GM21723 (cell line): ENCODE measurements around the gene MFSD12.

Experiments
- ATAC-seq: cut with Tn5 transposase; IDR thresholded peaks from one replicate; pipeline ENCODE4 v1.9.1; 2021; ENCODE audit warnings: mild to moderate bottlenecking, moderate library complexity; ENCODE audit not compliant: unreplicated experiment

MFSD12 gene

GRCh38 chr19:3563709-3564524 lies 6.5 kb upstream of the MFSD12 start:
- ATAC-seq: no peak

- ATAC-seq: peak; percentile 24
Observed at GRCh38 chr19:3556978-3557460, 367 bp downstream of the MFSD12 start.

GRCh38 chr19:3556423-3556977 lies 886 bp downstream of the MFSD12 start:
- no peak for ATAC-seq

DNA sequence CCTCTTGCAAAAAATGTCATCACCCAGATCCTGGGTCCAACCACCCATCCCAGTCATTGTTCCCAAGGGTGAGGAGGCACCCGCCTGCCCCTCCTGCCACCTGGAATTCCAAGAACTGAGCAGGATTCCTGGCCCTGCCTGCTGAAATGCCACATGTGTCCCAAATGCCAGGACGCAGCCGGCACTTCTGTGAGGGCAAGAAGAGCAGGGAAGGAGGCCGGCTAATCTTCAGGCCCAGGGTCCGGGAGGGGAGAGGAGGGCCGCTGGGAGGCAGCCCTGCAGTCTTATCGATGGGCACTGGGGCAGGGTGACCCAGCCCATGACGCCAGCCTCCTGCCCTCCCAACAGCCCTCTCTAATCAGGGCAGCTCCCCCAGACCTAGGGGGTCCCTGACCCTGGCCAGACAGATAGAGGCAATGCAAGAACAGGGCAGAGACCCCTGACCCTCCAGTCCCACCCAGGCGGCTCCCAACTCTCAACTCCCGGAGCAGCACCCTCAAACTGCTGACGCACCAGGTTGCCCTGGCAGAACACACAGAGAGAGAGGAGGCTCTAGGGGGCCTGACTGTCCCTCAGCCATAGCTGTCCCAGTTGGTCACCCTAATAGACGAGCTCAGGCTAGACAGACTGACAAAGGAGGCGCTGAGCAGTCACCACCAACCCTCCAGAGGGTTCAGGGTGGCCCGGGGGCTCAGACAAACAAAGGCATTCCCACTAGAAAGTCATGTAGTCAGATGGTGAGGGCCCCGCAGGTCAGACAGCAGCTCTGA lies 1.5 kb downstream of the MFSD12 start:
- no peak for ATAC-seq

- ATAC-seq: no peak
Observed at GRCh38 chr19:3554254-3555083, 2.9 kb downstream of the MFSD12 start.

DNA sequence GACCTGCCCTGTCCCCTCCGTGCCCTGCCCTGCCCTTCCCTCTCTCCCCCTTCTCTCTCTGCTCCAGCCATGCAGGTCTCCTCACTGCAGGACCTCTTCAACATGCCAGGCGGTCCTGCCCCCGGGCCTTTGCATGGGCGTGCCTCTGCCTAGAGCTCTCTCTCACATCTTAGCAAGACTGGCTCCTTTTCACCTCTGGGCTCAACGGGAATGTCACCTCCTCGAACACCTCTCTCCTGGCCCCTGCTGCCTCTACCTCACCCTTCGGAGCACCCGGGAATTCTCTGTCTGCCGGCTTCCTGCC lies 5.6 kb downstream of the MFSD12 start:
- ATAC-seq: no peak

GRCh38 chr19:3550947-3551791 lies 6.2 kb downstream of the MFSD12 start:
- no peak for ATAC-seq

DNA sequence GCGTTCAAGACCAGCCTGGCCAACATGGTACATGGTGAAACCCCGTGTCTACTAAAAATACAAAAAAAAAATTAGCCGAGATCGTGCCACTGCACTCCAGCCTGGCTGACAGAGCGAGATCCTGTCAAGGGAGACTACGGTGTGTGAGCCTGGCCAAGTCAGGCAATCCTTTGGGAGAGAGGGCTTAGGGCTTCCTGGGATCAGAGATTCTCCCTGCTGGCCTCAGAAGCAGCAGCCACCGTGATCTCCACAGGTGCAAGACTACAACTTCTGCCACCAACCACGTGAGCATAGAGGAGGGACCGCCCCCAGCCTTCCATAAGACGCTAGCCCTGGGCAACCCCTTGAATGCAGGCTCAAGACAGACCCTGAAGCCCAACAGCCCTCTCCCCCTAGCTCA lies 7.6 kb downstream of the MFSD12 start:
- ATAC-seq: no peak

- ATAC-seq: no peak
Observed at GRCh38 chr19:3548606-3549005, 8.8 kb downstream of the MFSD12 start.

DNA sequence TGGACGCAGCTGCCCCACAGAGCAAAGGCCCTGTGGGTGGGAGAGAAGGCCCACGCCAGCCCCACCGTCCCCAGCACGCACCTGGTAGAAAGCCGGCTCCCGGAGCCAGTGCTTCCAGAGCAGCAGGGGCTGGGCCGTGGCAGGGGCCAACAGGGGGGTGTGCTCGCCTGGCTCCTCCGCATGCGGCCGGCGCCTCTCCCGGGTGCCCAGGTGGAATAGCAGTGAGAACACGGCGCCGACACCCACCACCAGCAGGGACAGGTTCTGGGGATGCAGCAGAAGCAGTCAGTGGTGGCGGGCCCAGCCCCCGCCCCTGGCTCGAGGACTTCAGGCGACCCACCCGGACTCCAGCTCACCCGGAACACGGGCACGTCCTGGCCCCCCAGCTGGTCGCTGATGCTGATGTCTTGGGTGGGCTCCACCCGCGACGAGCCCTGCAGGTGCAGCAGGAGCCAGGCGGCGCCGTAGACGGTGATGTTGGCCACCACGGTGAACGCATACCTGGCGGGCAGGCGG lies 9.6 kb downstream of the MFSD12 start:
- no peak for ATAC-seq

DNA sequence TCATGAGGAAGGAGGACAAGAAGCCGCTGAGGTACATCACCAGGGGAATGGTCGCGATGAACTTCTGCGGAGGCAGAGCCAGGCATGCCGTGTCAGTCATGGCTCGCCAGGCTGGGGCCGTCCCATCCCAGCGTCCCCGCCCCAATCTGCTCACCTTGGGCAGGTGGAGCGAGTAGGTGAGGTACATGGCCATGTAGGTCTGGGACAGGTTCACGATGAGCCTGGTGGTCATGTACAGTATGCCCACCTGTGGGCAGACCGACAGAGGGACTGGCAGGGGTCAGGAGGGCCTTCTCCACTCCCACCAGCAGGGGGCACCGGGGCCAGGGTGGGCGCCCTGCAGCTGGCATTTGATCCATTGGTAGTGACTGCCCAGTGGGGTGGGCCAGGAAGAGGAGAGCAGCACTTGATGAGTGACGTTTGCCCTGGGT lies 10.1 kb downstream of the MFSD12 start:
- no peak for ATAC-seq

GRCh38 chr19:3546119-3546518 lies 11.3 kb downstream of the MFSD12 start:
- no peak for ATAC-seq

GRCh38 chr19:3545669-3546034 lies 11.7 kb downstream of the MFSD12 start:
- ATAC-seq: no peak

DNA sequence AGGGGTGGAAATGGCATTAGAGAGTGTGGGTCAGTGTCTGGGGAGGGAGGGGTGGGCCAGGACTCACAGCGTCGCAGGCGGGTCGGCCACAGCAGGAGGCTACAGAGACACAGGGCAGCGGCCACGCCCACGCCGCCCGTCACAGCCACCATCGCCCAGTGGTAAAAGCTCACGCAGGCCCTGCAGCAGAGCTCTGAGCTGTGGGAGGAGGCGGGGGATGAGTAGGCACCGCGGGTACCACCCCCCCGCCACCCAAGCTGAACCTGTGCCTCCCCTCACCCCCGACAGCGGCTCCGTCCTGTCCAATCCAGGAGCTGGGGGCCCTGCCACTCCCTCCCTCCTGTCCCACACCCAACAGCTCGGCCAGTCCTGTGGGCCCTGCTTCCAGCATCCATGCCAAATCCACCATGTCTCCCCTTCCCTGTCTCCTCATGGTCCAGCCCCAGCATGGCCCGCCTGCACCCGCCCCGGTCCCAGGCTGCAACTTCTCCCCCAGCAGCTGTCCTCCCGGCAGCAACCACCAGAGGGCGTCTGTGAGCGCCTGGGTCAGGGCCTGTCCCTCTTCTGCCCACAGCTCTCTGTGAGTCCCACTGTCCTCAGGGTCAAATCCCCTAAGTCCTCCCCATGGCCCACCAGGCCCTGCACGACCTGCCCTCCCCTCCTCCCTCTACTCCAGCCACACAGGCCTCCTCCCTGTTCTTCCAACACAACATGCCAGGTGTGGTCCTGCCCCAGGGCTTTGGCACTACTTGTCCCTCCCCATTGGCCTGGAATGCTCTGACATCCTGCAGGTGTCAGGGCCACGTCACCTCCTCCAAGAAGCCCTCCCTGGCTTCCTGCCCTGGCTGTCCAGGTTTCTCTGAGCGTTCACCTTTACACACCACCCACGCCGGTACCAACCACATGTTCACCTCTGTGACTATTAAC lies 12.4 kb downstream of the MFSD12 start:
- ATAC-seq: no peak

DNA sequence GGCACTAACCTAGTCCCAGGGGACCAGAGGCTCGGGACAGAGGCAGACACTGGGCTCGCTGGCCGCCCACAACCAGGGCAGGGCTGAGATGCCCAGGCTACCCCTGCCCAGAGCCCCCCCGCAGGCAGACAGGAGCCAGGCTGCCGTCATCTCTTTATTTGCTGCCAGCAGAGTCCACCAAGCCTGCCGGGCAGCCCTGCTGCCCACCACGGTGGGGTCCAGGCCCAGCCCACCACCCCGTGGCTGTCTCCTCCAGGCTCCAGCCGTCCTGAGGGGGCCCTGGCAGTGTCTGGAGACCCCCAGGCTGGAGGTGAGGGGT lies 13.4 kb downstream of the MFSD12 start:
- no peak for ATAC-seq

DNA sequence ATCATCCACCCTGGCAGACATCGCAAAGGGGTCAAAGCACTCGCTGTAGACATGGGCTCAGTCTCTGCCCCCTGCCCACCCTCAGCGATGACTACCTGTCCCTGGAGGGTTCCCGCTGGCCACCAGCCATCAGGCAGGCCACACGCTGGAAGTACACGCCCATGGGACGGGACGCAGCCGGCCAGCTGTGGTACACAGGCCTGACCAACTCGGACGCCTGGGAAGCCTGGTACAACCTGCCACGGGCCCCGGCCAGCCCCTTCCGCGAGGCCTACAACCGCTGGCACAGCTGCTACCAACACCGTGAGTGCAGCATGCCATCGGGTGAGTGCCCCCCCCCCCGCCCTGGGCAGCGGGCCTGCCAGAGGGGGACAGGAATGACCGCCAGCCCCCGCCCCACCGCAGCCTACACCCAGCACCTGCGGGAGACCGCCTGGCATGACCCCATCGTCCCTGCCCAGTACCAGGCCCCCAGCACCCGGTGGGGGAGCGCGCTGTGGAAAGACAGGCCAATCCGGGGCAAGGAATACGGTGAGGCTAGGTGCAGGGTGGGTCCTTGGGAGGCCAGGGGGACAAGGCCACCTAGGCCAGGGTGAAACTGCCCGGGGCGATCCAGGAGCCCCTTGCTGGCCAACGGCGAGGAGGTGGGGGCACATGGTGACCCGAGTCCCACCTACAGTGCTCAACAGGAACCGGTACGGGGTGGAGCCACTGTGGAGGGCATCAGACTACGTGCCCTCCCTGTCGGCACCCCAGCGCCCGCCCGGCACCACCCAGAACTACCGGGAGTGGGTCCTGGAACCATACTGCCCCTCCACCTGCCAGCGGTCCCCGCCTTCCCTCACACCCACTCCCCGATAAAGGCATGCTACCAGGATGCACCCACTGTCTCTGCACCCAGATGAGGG lies 14.0 kb downstream of the MFSD12 start:
- ATAC-seq: no peak

DNA sequence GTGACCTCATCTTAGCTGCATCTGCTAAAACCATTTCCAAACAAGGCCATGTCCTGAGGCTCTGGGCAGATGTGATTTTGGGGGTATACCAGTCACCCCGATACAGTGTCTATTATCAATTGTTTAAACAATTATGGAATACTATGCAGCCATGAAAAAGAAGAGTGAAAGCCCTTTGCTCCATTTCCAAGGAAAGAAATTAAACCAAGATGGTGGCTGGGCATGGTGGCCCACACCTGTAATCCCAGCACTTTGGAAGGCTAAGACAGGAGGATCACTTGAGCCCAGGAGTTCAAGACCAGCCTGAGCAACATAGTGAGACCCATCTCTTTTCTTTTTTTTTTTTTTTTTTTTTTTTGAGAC lies 17.6 kb downstream of the MFSD12 start:
- ATAC-seq: no peak
